Liver (tissue), 9 donors: ENCODE measurements around the gene ITPK1. TPM values are rescaled to one million over a fixed set of nuclear protein-coding genes. Genes with fewer than 3 reads are reported as not detected.

Experiments
- DNase-seq: peaks from one replicate; pipeline ENCODE4 v3.0.0-alpha.2; 2017; ENCODE audit warnings: low spot score
- H3K27ac ChIP-seq, 2 donors: one replicate each; pipeline ENCODE4 v1.7.0; 2013; ENCODE audit warnings: inconsistent platforms in 2 of 2, low read length in 2 of 2, control low read depth in 1 of 2, low read depth in 1 of 2, mild to moderate bottlenecking in 1 of 2
- H3K27me3 ChIP-seq, 4 donors: one replicate each; pipeline versions ENCODE4 v1.6.1 to v1.7.0; 2013; ENCODE audit warnings: low read length in 3 of 4, inconsistent platforms in 1 of 4, mild to moderate bottlenecking in 1 of 4, moderate library complexity in 1 of 4; ENCODE audit not compliant: control insufficient read depth in 4 of 4, insufficient read depth in 4 of 4
- H3K36me3 ChIP-seq, 4 donors: one replicate each; pipeline versions ENCODE4 v1.6.1 to v1.7.0; 2013; ENCODE audit warnings: low read length in 3 of 4, mild to moderate bottlenecking in 3 of 4, low read depth in 1 of 4, moderate library complexity in 1 of 4; ENCODE audit not compliant: control insufficient read depth in 4 of 4, insufficient read depth in 3 of 4
- H3K4me1 ChIP-seq, 4 donors: one replicate each; pipeline versions ENCODE4 v1.6.1 to v1.7.0; 2013; ENCODE audit warnings: low read length in 3 of 4, mild to moderate bottlenecking in 3 of 4, moderate library complexity in 1 of 4; ENCODE audit not compliant: control insufficient read depth in 4 of 4, insufficient read depth in 4 of 4
- H3K4me3 ChIP-seq, 3 donors: one replicate each; pipeline versions ENCODE4 v1.6.1 to v1.7.0; 2013; ENCODE audit warnings: low read length in 3 of 3, control low read depth in 1 of 3, low read depth in 1 of 3, mild to moderate bottlenecking in 1 of 3
- H3K9ac ChIP-seq, 2 donors: one replicate each; pipeline ENCODE4 v1.7.0; 2013; ENCODE audit warnings: low read length in 2 of 2, mild to moderate bottlenecking in 2 of 2, moderate library complexity in 2 of 2, control low read depth in 1 of 2, low read depth in 1 of 2
- H3K9me3 ChIP-seq, 4 donors: one replicate each; pipeline versions ENCODE4 v1.6.1 to v1.7.0; 2013; ENCODE audit warnings: low read length in 3 of 4; ENCODE audit not compliant: control insufficient read depth in 4 of 4
- ATF3 ChIP-seq: IDR thresholded peaks from 2 replicates; pipeline ENCODE4 v1.6.1; 2016; ENCODE audit warnings: antibody characterized with exemption
- EGR1 ChIP-seq, 2 donors: IDR thresholded peaks; 2 replicates each; pipeline ENCODE4 v1.6.1; 2016 to 2018; ENCODE audit warnings: antibody characterized with exemption in 2 of 2, low read depth in 2 of 2
- FOXA1 ChIP-seq: IDR thresholded peaks from 2 replicates; pipeline ENCODE4 v1.6.1; 2016; ENCODE audit warnings: antibody characterized with exemption
- GABPA ChIP-seq, 2 donors: IDR thresholded peaks in 1 of 2; conservative IDR thresholded peaks in 1 of 2; 2 replicates each; pipeline ENCODE4 v1.6.1; 2016; ENCODE audit warnings: antibody characterized with exemption in 2 of 2, mild to moderate bottlenecking in 1 of 2, moderate library complexity in 1 of 2
- HNF4A ChIP-seq, 2 donors: conservative IDR thresholded peaks; 2 replicates each; pipeline ENCODE4 v1.6.1; 2016; ENCODE audit warnings: antibody characterized with exemption in 2 of 2, mild to moderate bottlenecking in 2 of 2
- HNF4G ChIP-seq: IDR thresholded peaks from 2 replicates; pipeline ENCODE4 v1.6.1; 2016; ENCODE audit warnings: antibody characterized with exemption
- JUND ChIP-seq, 2 donors: IDR thresholded peaks; 2 replicates each; pipeline ENCODE4 v1.6.1; 2016; ENCODE audit warnings: antibody characterized with exemption in 2 of 2
- MAX ChIP-seq: IDR thresholded peaks from 2 replicates; pipeline ENCODE4 v1.6.1; 2016; ENCODE audit warnings: antibody characterized with exemption
- RAD21 ChIP-seq, 2 donors: IDR thresholded peaks; 2 replicates each; pipeline ENCODE4 v1.6.1; 2016; ENCODE audit warnings: antibody characterized with exemption in 2 of 2, mild to moderate bottlenecking in 2 of 2
- REST ChIP-seq: IDR thresholded peaks from 2 replicates; pipeline ENCODE4 v1.6.1; 2016; ENCODE audit warnings: antibody characterized with exemption, mild to moderate bottlenecking
- RXRA ChIP-seq, 2 donors: IDR thresholded peaks; 2 replicates each; pipeline ENCODE4 v1.6.1; 2017 to 2018; ENCODE audit warnings: antibody characterized with exemption in 2 of 2, mild to moderate bottlenecking in 1 of 2
- SP1 ChIP-seq: IDR thresholded peaks from 2 replicates; pipeline ENCODE4 v1.6.1; 2018; ENCODE audit warnings: antibody characterized with exemption, mild to moderate bottlenecking
- TAF1 ChIP-seq: conservative IDR thresholded peaks from 2 replicates; pipeline ENCODE4 v1.6.1; 2016; ENCODE audit warnings: antibody characterized with exemption, mild to moderate bottlenecking
- YY1 ChIP-seq: IDR thresholded peaks from 2 replicates; pipeline ENCODE4 v1.6.1; 2016; ENCODE audit warnings: antibody characterized with exemption, mild to moderate bottlenecking
- whole genome bisulfite sequencing: extraction: QIAGEN DNeasy Blood & Tissue Kit; methylation state at CpG from one replicate; pipeline ENCODE4 v1.1.7; 2013; 5-methylcytosine and 5-hydroxymethylcytosine counted together
- polyA plus RNA-seq, 2 donors: library from polyadenylated mRNA; stranded (reverse) in 1 of 2; unstranded in 1 of 2; fragments of 200-250 nt in 1 of 2; fragments of >200 nt in 1 of 2; fragmentation: Nextera tagmentation in 1 of 2; extraction: Ambion mirVana in 1 of 2; gene quantifications; one replicate each; pipeline versions ENCODE4 v1.2.1 to v1.2.3, GENCODE V29; 2013 to 2015
- total RNA-seq, 2 donors: library from RNA; depleted of rRNA; stranded (reverse); fragments of >200 nt; gene quantifications; one replicate each; pipeline ENCODE4 v1.2.3, GENCODE V29; 2014
- TF ChIP-seq, protein P1 (sequence below): fragments of 150-350 bp; IDR thresholded peaks from 2 replicates; pipeline ENCODE4 v1.5.1; 2017; ENCODE audit warnings: improper control_type of control experiment, low read depth, low read length; ENCODE audit not compliant: missing input control
- TF ChIP-seq, protein P2 (sequence below): IDR thresholded peaks from 2 replicates; pipeline ENCODE4 v1.6.1; 2016; ENCODE audit warnings: antibody characterized with exemption
- donor health status: healthy.
- donor health status: healthy.
- donor health status: healthy.
- donor health status: healthy.
- donor health status: healthy.

The ITPK1 gene
- total and polyA plus RNA-seq, 4 donors = 9.0 to 41.2 (median 20.4) TPM

DNA sequence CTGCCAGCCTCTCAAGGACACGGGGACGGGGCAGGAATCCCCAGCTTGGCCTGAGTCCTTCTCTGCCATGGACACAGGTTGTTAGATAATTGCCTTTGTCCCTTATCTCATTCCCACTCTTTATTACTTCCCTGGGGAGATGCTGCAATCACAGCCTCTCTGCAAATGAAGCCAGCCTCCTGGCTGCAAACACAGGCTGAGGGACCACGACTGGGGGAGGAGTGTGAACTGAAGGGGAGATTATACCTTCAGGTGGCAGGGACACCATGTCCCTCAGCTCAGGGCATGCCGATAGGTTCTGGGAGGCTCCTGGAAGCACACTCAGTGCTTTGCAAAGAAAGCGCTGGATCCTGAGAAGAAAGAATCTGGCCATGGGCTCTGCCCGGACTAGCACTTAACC lies 208.9 kb downstream of the ITPK1 start:
- WGBS = 37% methylated on average over 6 of the region's 6 CpGs
- Histone ChIP-seq H3K9ac (no peak overlapping the region), H3K27me3 (peaks cover 0 to 4% (median 0%) of the 10 kb centered on the region in 4 donors), H3K9me3 (no peaks in the 10 kb centered on the region), H3K4me3 (no peak overlapping the region), H3K27ac (no peak overlapping the region), H3K4me1 (no peaks in the 10 kb centered on the region), H3K36me3 (no peaks in the 10 kb centered on the region)
- no peak for DNase-seq
- no peak for TF ChIP-seq MAX
- no peak for TF ChIP-seq EGR1 (IDR thresholded peaks at IDR 0.05; ENCODE audit: low read depth in 2 of 2)
- TF ChIP-seq HNF4G = no peak
- no peak for TF ChIP-seq FOXA1
- TF ChIP-seq GABPA (IDR thresholded peaks at IDR 0.05 in 1 of 2, conservative IDR thresholded peaks at IDR 0.05 in 1 of 2) = no peak
- no peak for TF ChIP-seq JUND (IDR thresholded peaks at IDR 0.05)
- no peak for TF ChIP-seq RXRA (IDR thresholded peaks at IDR 0.05)
- TF ChIP-seq, protein P1, sequence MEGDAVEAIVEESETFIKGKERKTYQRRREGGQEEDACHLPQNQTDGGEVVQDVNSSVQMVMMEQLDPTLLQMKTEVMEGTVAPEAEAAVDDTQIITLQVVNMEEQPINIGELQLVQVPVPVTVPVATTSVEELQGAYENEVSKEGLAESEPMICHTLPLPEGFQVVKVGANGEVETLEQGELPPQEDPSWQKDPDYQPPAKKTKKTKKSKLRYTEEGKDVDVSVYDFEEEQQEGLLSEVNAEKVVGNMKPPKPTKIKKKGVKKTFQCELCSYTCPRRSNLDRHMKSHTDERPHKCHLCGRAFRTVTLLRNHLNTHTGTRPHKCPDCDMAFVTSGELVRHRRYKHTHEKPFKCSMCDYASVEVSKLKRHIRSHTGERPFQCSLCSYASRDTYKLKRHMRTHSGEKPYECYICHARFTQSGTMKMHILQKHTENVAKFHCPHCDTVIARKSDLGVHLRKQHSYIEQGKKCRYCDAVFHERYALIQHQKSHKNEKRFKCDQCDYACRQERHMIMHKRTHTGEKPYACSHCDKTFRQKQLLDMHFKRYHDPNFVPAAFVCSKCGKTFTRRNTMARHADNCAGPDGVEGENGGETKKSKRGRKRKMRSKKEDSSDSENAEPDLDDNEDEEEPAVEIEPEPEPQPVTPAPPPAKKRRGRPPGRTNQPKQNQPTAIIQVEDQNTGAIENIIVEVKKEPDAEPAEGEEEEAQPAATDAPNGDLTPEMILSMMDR = no peak
- TF ChIP-seq SP1 = no peak
- TF ChIP-seq REST = no peak
- TF ChIP-seq RAD21 (IDR thresholded peaks at IDR 0.05) = no peak
- TF ChIP-seq ATF3 = no peak

GRCh38 chr14:92906420-92906819 lies 209.3 kb downstream of the ITPK1 start:
- Histone ChIP-seq H3K27me3 (peaks cover 0 to 4% (median 0%) of the 10 kb centered on the region in 4 donors), H3K4me1 (no peaks in the 10 kb centered on the region), H3K4me3 (no peak overlapping the region), H3K9me3 (no peaks in the 10 kb centered on the region), H3K27ac (no peak overlapping the region), H3K9ac (no peak overlapping the region), H3K36me3 (no peaks in the 10 kb centered on the region)
- TF ChIP-seq SP1 (no peak), ATF3 (no peak), HNF4A (conservative IDR thresholded peaks at IDR 0.05) (no peak), TAF1 (no peak), YY1 (no peak), REST (no peak), RXRA (IDR thresholded peaks at IDR 0.05) (no peak), EGR1 (IDR thresholded peaks at IDR 0.05; ENCODE audit: low read depth in 2 of 2) (no peak), RAD21 (IDR thresholded peaks at IDR 0.05) (no peak), JUND (IDR thresholded peaks at IDR 0.05) (no peak), GABPA (IDR thresholded peaks at IDR 0.05 in 1 of 2, conservative IDR thresholded peaks at IDR 0.05 in 1 of 2) (no peak)
- TF ChIP-seq, protein P1 = no peak
- TF ChIP-seq, protein P2, sequence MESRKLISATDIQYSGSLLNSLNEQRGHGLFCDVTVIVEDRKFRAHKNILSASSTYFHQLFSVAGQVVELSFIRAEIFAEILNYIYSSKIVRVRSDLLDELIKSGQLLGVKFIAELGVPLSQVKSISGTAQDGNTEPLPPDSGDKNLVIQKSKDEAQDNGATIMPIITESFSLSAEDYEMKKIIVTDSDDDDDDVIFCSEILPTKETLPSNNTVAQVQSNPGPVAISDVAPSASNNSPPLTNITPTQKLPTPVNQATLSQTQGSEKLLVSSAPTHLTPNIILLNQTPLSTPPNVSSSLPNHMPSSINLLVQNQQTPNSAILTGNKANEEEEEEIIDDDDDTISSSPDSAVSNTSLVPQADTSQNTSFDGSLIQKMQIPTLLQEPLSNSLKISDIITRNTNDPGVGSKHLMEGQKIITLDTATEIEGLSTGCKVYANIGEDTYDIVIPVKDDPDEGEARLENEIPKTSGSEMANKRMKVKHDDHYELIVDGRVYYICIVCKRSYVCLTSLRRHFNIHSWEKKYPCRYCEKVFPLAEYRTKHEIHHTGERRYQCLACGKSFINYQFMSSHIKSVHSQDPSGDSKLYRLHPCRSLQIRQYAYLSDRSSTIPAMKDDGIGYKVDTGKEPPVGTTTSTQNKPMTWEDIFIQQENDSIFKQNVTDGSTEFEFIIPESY = no peak
- no peak for DNase-seq
- WGBS = 81% methylated on average over 6 of the region's 6 CpGs
